PC-3 (cell line): ENCODE data around the gene CCDC200. TPM values are rescaled to one million over a fixed set of nuclear protein-coding genes. Genes with fewer than 3 reads are reported as not detected.
"Not testable (repeated sequence)": the region's sequence is repeated elsewhere in the genome, so short reads cannot be mapped to it uniquely, and the experiment has no call there.

ENCODE experiments used
- ATAC-seq: fragments of 200-7000 bp; cut with Tn5 transposase; 2 replicates; pipeline ENCODE4 v1.9.1; 2020; ENCODE audit warnings: mild to moderate bottlenecking, moderate library complexity
- BruUV-seq: library from RNA; stranded (reverse); fragments of 400-500 nt; replicated peaks from 2 replicates; lab custom pipeline; 2021; lab: Mats Ljungman, UMichigan
- CTCF ChIA-PET: fragments of 300-600 bp; sonication (Branson Sonifier 250); formaldehyde crosslinking; loops from one replicate; lab custom pipeline; 2022; ENCODE audit warnings: antibody characterized with exemption; lab: Charles Lee
- POLR2A ChIA-PET: fragments of 300-600 bp; sonication (Branson Sonifier 250); formaldehyde crosslinking; loops from one replicate; lab custom pipeline; 2022; ENCODE audit warnings: antibody characterized with exemption; ENCODE audit not compliant: unreplicated experiment; lab: Charles Lee
- DNase-seq: peaks from one replicate; pipeline ENCODE4 v3.0.0-alpha.2; 2015
- H2AFZ ChIP-seq: fragments of 300-600 bp; sonication (generic); 2 replicates; pipeline ENCODE4 v1.6.0; 2016; ENCODE audit warnings: antibody characterized with exemption, low read length
- H3F3A ChIP-seq: fragments of 300-600 bp; sonication (generic); one replicate; pipeline ENCODE4 v1.6.0; 2017; ENCODE audit warnings: antibody characterized with exemption, low read length, control low read depth, mild to moderate bottlenecking; ENCODE audit not compliant: unreplicated experiment
- H3K27ac ChIP-seq: fragments of 300-600 bp; sonication (generic); 2 replicates; pipeline ENCODE4 v1.5.1; 2016; ENCODE audit warnings: mild to moderate bottlenecking, low read length
- H3K27me3 ChIP-seq: fragments of 300-600 bp; sonication (generic); 2 replicates; pipeline ENCODE4 v1.6.1; 2016; ENCODE audit warnings: low read length, mixed read lengths
- H3K36me3 ChIP-seq: fragments of 300-600 bp; sonication (generic); 2 replicates; pipeline ENCODE4 v1.6.1; 2016; ENCODE audit warnings: low read depth, mixed run types, low read length, mixed read lengths
- H3K4me1 ChIP-seq: fragments of 300-600 bp; sonication (generic); 2 replicates; pipeline ENCODE4 v1.5.1; 2016; ENCODE audit warnings: low read length; ENCODE audit not compliant: insufficient read depth
- H3K4me2 ChIP-seq: fragments of 300-600 bp; sonication (generic); 2 replicates; pipeline ENCODE4 v1.6.0; 2016; ENCODE audit warnings: low read length
- H3K4me3 ChIP-seq: fragments of 300-600 bp; sonication (generic); 2 replicates; pipeline ENCODE4 v1.5.1; 2016; ENCODE audit warnings: mild to moderate bottlenecking, low read length, mixed read lengths
- H3K79me2 ChIP-seq: fragments of 300-600 bp; sonication (generic); 2 replicates; pipeline ENCODE4 v1.6.1; 2017; ENCODE audit warnings: low read length, mixed read lengths
- H3K9ac ChIP-seq: fragments of 300-600 bp; sonication (generic); 2 replicates; pipeline ENCODE4 v1.6.0; 2016; ENCODE audit warnings: mild to moderate bottlenecking, low read length
- H3K9me2 ChIP-seq: fragments of 300-600 bp; sonication (generic); replicated peaks from 2 replicates; pipeline ENCODE4 v1.6.1; 2016; ENCODE audit warnings: mixed run types, low read length, mixed read lengths
- H3K9me3 ChIP-seq: fragments of 300-600 bp; sonication (generic); 2 replicates; pipeline ENCODE4 v1.6.1; 2016; ENCODE audit warnings: low read length, mixed read lengths
- H4K20me1 ChIP-seq: fragments of 300-600 bp; sonication (generic); 2 replicates; pipeline ENCODE4 v1.6.1; 2016; ENCODE audit warnings: low read length, mixed read lengths
- EZH2 ChIP-seq: fragments of 300-600 bp; sonication (generic); IDR thresholded peaks from one replicate; pipeline ENCODE4 v1.6.1; 2017; ENCODE audit warnings: antibody characterized with exemption, mild to moderate bottlenecking, low read length; ENCODE audit not compliant: unreplicated experiment
- EZH2phosphoT487 ChIP-seq: fragments of 300-600 bp; sonication (generic); IDR thresholded peaks from 2 replicates; pipeline ENCODE4 v1.6.1; 2018; ENCODE audit warnings: mild to moderate bottlenecking, antibody characterized with exemption, low read length, borderline replicate concordance
- intact Hi-C: fragments of 100-400 bp; cut with micrococcal nuclease; formaldehyde crosslinking; loops from 2 replicates; pipeline ENCODE4 v1.9.0; 2023
- total RNA-seq: library from RNA; depleted of rRNA; stranded (reverse); fragments of >200 nt; gene quantifications from 2 replicates; pipeline ENCODE4 v1.2.3, GENCODE V29; 2014
- TF ChIP-seq, protein P1 (sequence below): fragments of 300-600 bp; sonication (generic); conservative IDR thresholded peaks from 2 replicates; pipeline ENCODE4 v1.5.1; 2017; ENCODE audit warnings: antibody characterized with exemption, low read depth, mild to moderate bottlenecking, low read length

CCDC200 gene
- total RNA-seq, 1 experiment from 2014 or later = not detected

DNA sequence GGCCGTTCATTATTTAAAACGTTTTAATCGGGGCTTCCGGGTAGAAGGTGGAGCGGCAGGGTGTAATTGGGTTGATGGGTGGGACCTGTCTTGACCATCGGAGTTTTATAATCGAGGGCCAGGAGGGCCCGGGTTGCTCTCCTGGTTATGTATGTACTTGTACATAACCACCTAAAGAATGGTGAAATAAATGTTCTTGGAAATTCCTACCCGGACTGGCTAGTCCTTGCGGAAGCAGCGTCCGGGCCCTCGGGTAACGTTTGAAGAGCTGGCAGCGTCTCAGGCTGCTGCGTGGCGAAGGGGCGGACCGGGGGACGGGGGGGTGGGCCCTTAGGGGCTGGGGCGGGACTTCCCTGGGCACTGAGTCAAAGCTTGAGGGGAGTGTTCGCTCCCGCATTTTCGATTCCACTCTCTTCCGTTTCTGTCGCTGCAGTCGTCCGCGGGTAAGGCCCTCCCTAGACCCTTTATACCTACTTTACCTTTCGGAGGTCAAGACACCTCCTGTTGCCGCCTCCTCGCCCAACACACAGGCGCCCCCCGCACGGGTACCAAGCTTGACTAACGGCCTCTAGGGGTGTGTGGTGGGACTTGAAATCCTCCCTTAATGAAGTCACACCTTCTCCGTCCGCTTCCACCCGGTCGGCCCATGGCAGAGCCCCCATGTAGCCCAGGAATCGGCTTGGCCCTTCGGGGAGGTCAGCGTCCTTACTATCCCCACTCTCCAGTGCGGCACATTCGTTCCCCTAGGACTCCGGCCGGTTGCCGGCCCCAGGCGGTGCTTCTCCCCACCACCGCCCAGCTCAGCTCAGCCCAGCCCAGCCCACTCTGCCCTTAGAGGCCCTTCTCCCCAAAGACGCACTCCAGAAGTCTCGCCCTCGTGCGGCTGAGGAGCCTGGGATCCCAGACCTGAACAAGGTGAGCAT is 16.7 kb downstream of the CCDC200 start, which contains the start of gene TMEM106A:
Gene TMEM106A, plus strand, starts transcription at position 396 of the 923 bp plus-strand sequence. CDS start 1,167 bp downstream, outside the sequence.
- ChIA-PET POLR2A (no interaction called here), CTCF (no interaction called here)
- no peaks in the 10 kb centered on the region for H3K27me3 ChIP-seq
- no peak within 1 kb of the TSS for H3K27ac ChIP-seq
- intact Hi-C loops = no loop called here
- no TSS peak for BruUV-seq
- no peak within 1 kb of the TSS for H3K4me2 ChIP-seq
- ATAC-seq = no peak
- no peaks in the 10 kb centered on the region for H3F3A ChIP-seq
- no peaks in the 10 kb centered on the region for H3K9me2 ChIP-seq
- H4K20me1 ChIP-seq = no peaks in the 10 kb centered on the region
- H3K9ac ChIP-seq = no peak within 1 kb of the TSS
- H3K4me1 ChIP-seq = no peaks in the 10 kb centered on the region
- H3K4me3 ChIP-seq = no peak within 1 kb of the TSS
- no peaks in the 10 kb centered on the region for H3K36me3 ChIP-seq
- TF ChIP-seq EZH2 = no peak
- TF ChIP-seq, protein P1, sequence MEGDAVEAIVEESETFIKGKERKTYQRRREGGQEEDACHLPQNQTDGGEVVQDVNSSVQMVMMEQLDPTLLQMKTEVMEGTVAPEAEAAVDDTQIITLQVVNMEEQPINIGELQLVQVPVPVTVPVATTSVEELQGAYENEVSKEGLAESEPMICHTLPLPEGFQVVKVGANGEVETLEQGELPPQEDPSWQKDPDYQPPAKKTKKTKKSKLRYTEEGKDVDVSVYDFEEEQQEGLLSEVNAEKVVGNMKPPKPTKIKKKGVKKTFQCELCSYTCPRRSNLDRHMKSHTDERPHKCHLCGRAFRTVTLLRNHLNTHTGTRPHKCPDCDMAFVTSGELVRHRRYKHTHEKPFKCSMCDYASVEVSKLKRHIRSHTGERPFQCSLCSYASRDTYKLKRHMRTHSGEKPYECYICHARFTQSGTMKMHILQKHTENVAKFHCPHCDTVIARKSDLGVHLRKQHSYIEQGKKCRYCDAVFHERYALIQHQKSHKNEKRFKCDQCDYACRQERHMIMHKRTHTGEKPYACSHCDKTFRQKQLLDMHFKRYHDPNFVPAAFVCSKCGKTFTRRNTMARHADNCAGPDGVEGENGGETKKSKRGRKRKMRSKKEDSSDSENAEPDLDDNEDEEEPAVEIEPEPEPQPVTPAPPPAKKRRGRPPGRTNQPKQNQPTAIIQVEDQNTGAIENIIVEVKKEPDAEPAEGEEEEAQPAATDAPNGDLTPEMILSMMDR = no peak
- TF ChIP-seq EZH2phosphoT487 = no peak
- no peak within 1 kb of the TSS for H2AFZ ChIP-seq
- no peaks in the 10 kb centered on the region for H3K79me2 ChIP-seq
- no peaks in the 10 kb centered on the region for H3K9me3 ChIP-seq
- no peak for DNase-seq

DNA sequence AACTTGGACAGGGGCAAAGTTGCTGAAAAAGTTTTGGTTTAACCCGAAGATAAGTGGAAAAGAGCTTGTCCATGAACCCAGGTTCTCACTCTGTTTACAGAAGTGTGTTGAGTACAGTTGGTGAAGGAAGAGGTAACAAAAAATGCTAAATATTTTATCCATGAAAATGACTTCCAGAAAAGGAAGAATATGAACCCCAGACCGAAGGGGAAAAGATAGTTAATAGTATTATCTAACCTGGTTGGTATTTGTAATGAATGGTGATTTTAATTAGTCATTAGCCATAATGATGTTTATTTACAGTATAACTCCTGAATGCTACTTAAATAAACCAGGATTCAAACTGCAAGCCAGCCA is 17.3 kb downstream of the CCDC200 start:
- TSS peak; percentile 34 for BruUV-seq
- H3K9me2 ChIP-seq = no peaks in the 10 kb centered on the region
- POLR2A ChIA-PET = no interaction called here
- CTCF ChIA-PET = no interaction called here
- H2AFZ ChIP-seq = no peak overlapping the region
- no peak overlapping the region for H3K27ac ChIP-seq
- H3F3A ChIP-seq = no peaks in the 10 kb centered on the region
- H3K9me3 ChIP-seq = no peaks in the 10 kb centered on the region
- no peaks in the 10 kb centered on the region for H3K36me3 ChIP-seq
- H3K4me1 ChIP-seq = no peaks in the 10 kb centered on the region
- no peak overlapping the region for H3K9ac ChIP-seq
- DNase-seq = no peak
- H3K4me2 ChIP-seq = no peak overlapping the region
- TF ChIP-seq EZH2 (no peak), EZH2phosphoT487 (no peak)
- TF ChIP-seq, protein P1 = no peak
- H4K20me1 ChIP-seq = no peaks in the 10 kb centered on the region
- ATAC-seq = no peak
- intact Hi-C loops = no loop called here
- no peaks in the 10 kb centered on the region for H3K79me2 ChIP-seq
- no peaks in the 10 kb centered on the region for H3K27me3 ChIP-seq
- H3K4me3 ChIP-seq = no peak overlapping the region

DNA sequence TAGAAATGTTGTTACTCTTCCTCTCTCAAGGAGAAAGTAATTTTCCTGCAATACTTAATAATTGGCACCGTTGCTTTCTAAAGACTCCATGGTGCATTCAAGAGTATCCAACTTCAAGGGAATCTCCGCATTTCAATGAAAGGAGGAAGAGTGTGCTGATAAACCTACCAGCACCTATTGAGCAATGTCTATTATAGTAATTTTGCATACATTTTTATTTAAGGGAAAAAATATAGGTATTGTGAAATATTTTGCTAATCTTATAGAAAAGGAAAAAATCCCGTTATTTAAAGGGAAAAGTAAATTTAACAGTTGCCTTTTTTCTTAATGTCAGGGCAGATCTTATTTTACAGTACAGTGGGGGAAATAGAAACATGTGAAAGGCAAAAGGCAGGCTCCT is 17.8 kb downstream of the CCDC200 start:
- Histone ChIP-seq H3K4me2 (no peak overlapping the region), H2AFZ (no peak overlapping the region), H3K9ac (no peak overlapping the region), H3K4me3 (no peak overlapping the region), H3K36me3 (no peaks in the 10 kb centered on the region), H3K27ac (no peak overlapping the region), H3K27me3 (no peaks in the 10 kb centered on the region), H3F3A (no peaks in the 10 kb centered on the region), H3K9me2 (no peaks in the 10 kb centered on the region), H3K79me2 (no peaks in the 10 kb centered on the region), H4K20me1 (no peaks in the 10 kb centered on the region), H3K9me3 (no peaks in the 10 kb centered on the region), H3K4me1 (no peaks in the 10 kb centered on the region)
- POLR2A ChIA-PET = no interaction called here
- no peak for DNase-seq
- intact Hi-C loops = no loop called here
- CTCF ChIA-PET = no interaction called here
- ATAC-seq = no peak
- TF ChIP-seq EZH2 (no peak), EZH2phosphoT487 (no peak)
- TF ChIP-seq, protein P1 = no peak
- BruUV-seq = no TSS peak

DNA sequence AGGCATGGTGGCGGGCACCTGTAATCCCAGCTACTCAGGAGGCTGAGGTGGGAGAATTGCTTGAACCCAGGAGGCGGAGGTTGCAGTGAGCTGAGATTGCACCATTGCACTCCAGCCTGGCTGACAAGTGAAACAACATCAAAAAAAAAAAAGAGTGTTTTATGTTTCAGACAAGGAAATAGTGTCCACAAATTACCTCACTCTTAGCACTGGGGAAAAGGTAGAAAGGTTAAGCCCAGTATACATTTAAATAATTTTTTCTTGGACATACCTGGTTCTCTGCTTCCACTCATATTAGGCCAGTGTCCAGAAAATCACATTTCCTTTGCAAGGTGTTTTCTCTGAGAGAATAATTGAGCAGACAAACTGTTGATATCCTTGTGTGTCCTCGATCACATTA is 25.4 kb downstream of the CCDC200 start:
- H3K27ac ChIP-seq, H3K79me2 ChIP-seq, H3K4me1 ChIP-seq, H4K20me1 ChIP-seq, H3K27me3 ChIP-seq, H3K9me3 ChIP-seq, H3K4me2 ChIP-seq, BruUV-seq, DNase-seq, H2AFZ ChIP-seq, CTCF ChIA-PET, H3K4me3 ChIP-seq, H3K9me2 ChIP-seq, ATAC-seq, intact Hi-C loops, H3K36me3 ChIP-seq, POLR2A ChIA-PET, H3F3A ChIP-seq, H3K9ac ChIP-seq: not testable (repeated sequence)
